ENCODE measurements around the gene RNASE13. TPM values are rescaled to one million over a fixed set of nuclear protein-coding genes. Genes with fewer than 3 reads are reported as not detected.
A peak's percentile ranks its signal among the peaks of the same experiment; 100 is the strongest.

Gene RNASE13
- total and polyA plus RNA-seq, 9 donors = 0.14 to 0.16 TPM; not detected in 7

- DNase-seq = no peak
- 87% methylated on average over 8 of the region's 9 CpGs for WGBS (ENCODE audit: insufficient coverage)
- H3K36me3 ChIP-seq (ENCODE audit: control insufficient read depth, insufficient read depth, low read length) = peaks cover 67% of the 10 kb centered on the region
- peaks cover 40% of the 10 kb centered on the region for H3K4me1 ChIP-seq (ENCODE audit: control insufficient read depth, insufficient read depth, low read length)
- H3K27me3 ChIP-seq (ENCODE audit: control insufficient read depth, insufficient read depth, low read length) = no peaks in the 10 kb centered on the region
- H3K9me3 ChIP-seq (replicated peaks; ENCODE audit: control insufficient read depth, low read depth, low read length) = no peaks in the 10 kb centered on the region
- no peak overlapping the region for H3K4me3 ChIP-seq (ENCODE audit: low read length)
- H3K27ac ChIP-seq (ENCODE audit: low read length) = no peak overlapping the region
Measured at GRCh38 chr14:21073921-21074320, 39.3 kb upstream of the RNASE13 start.

GRCh38 chr14:21072781-21073339 lies 38.3 kb upstream of the RNASE13 start:
- no peaks in the 10 kb centered on the region for H3K27me3 ChIP-seq (ENCODE audit: control insufficient read depth, insufficient read depth, low read length)
- WGBS (ENCODE audit: insufficient coverage) = 86% methylated on average over 7 of the region's 9 CpGs
- H3K4me1 ChIP-seq (ENCODE audit: control insufficient read depth, insufficient read depth, low read length) = peaks cover 47% of the 10 kb centered on the region
- no peaks in the 10 kb centered on the region for H3K9me3 ChIP-seq (replicated peaks; ENCODE audit: control insufficient read depth, low read depth, low read length)
- no peak overlapping the region for H3K4me3 ChIP-seq (ENCODE audit: low read length)
- no peak for DNase-seq
- peaks cover 57% of the 10 kb centered on the region for H3K36me3 ChIP-seq (ENCODE audit: control insufficient read depth, insufficient read depth, low read length)
- peak overlapping the region; percentile 92 for H3K27ac ChIP-seq (ENCODE audit: low read length)

- no peaks in the 10 kb centered on the region for H3K9me3 ChIP-seq (replicated peaks; ENCODE audit: control insufficient read depth, low read depth, low read length)
- peaks cover 47% of the 10 kb centered on the region for H3K4me1 ChIP-seq (ENCODE audit: control insufficient read depth, insufficient read depth, low read length)
- no peaks in the 10 kb centered on the region for H3K27me3 ChIP-seq (ENCODE audit: control insufficient read depth, insufficient read depth, low read length)
- H3K27ac ChIP-seq (ENCODE audit: low read length) = peak overlapping the region; percentile 92
- 0% methylated on average over 1 of the region's 4 CpGs for WGBS (ENCODE audit: insufficient coverage)
- DNase-seq = peak; percentile 88
- peak overlapping the region; percentile 84 for H3K4me3 ChIP-seq (ENCODE audit: low read length)
- peaks cover 48% of the 10 kb centered on the region for H3K36me3 ChIP-seq (ENCODE audit: control insufficient read depth, insufficient read depth, low read length)
Measured at GRCh38 chr14:21072031-21072473, 37.4 kb upstream of the RNASE13 start.

GRCh38 chr14:21071225-21072030 lies 36.8 kb upstream of the RNASE13 start:
- Histone ChIP-seq H3K4me1 (ENCODE audit: control insufficient read depth, insufficient read depth, low read length) (peaks cover 47% of the 10 kb centered on the region), H3K9me3 (replicated peaks; ENCODE audit: control insufficient read depth, low read depth, low read length) (no peaks in the 10 kb centered on the region), H3K36me3 (ENCODE audit: control insufficient read depth, insufficient read depth, low read length) (peaks cover 42% of the 10 kb centered on the region), H3K27ac (ENCODE audit: low read length) (peak overlapping the region; percentile 92), H3K4me3 (ENCODE audit: low read length) (peak overlapping the region; percentile 84), H3K27me3 (ENCODE audit: control insufficient read depth, insufficient read depth, low read length) (no peaks in the 10 kb centered on the region)
- peak; percentile 99 for DNase-seq
- under 1% methylated on average over 27 of the region's 37 CpGs for WGBS (ENCODE audit: insufficient coverage)

- H3K27me3 ChIP-seq (ENCODE audit: control insufficient read depth, insufficient read depth, low read length) = no peaks in the 10 kb centered on the region
- WGBS (ENCODE audit: insufficient coverage) = 1% methylated on average over 23 of the region's 23 CpGs
- DNase-seq = peak; percentile 78
Measured at GRCh38 chr14:21070610-21071224, 36.1 kb upstream of the RNASE13 start.

GRCh38 chr14:21070083-21070609 lies 35.5 kb upstream of the RNASE13 start, which contains the start of gene ARHGEF40:
TSS of gene ARHGEF40 (plus strand) at chr14:21070304. CDS start at chr14:21070397, 93 bp downstream.
- H3K9me3 ChIP-seq (replicated peaks; ENCODE audit: control insufficient read depth, low read depth, low read length) = no peaks in the 10 kb centered on the region
- H3K27me3 ChIP-seq (ENCODE audit: control insufficient read depth, insufficient read depth, low read length) = no peaks in the 10 kb centered on the region
- peaks cover 47% of the 10 kb centered on the region for H3K4me1 ChIP-seq (ENCODE audit: control insufficient read depth, insufficient read depth, low read length)
- H3K27ac ChIP-seq (ENCODE audit: low read length) = peak within 1 kb of the TSS; percentile 97
- peak; percentile 90 for DNase-seq
- H3K36me3 ChIP-seq (ENCODE audit: control insufficient read depth, insufficient read depth, low read length) = peaks cover 29% of the 10 kb centered on the region
- under 1% methylated on average over 61 of the region's 63 CpGs for WGBS (ENCODE audit: insufficient coverage)
- H3K4me3 ChIP-seq (ENCODE audit: low read length) = peak within 1 kb of the TSS; percentile 84

More at GRCh38 chr14:21070610-21071224, 36.1 kb upstream of the RNASE13 start:
- Histone ChIP-seq H3K4me1 (ENCODE audit: control insufficient read depth, insufficient read depth, low read length) (peaks cover 47% of the 10 kb centered on the region), H3K9me3 (replicated peaks; ENCODE audit: control insufficient read depth, low read depth, low read length) (no peaks in the 10 kb centered on the region), H3K4me3 (ENCODE audit: low read length) (peak overlapping the region; percentile 84), H3K36me3 (ENCODE audit: control insufficient read depth, insufficient read depth, low read length) (peaks cover 35% of the 10 kb centered on the region), H3K27ac (ENCODE audit: low read length) (peak overlapping the region; percentile 92)

GRCh38 chr14:21069388-21070082 lies 34.9 kb upstream of the RNASE13 start:
- Histone ChIP-seq H3K9me3 (replicated peaks; ENCODE audit: control insufficient read depth, low read depth, low read length) (no peaks in the 10 kb centered on the region), H3K27me3 (ENCODE audit: control insufficient read depth, insufficient read depth, low read length) (no peaks in the 10 kb centered on the region), H3K36me3 (ENCODE audit: control insufficient read depth, insufficient read depth, low read length) (peaks cover 23% of the 10 kb centered on the region), H3K27ac (ENCODE audit: low read length) (peak overlapping the region; percentile 97), H3K4me1 (ENCODE audit: control insufficient read depth, insufficient read depth, low read length) (peaks cover 47% of the 10 kb centered on the region), H3K4me3 (ENCODE audit: low read length) (peak overlapping the region; percentile 77)
- 0% methylated on average over 29 of the region's 40 CpGs for WGBS (ENCODE audit: insufficient coverage)
- peak; percentile 92 for DNase-seq

- under 1% methylated on average over 25 of the region's 45 CpGs for WGBS (ENCODE audit: insufficient coverage)
Measured at GRCh38 chr14:21068521-21069387, 34.1 kb upstream of the RNASE13 start.

GRCh38 chr14:21066882-21067502 lies 32.4 kb upstream of the RNASE13 start:
- WGBS (ENCODE audit: insufficient coverage) = 93% methylated on average over 2 of the region's 7 CpGs
- Histone ChIP-seq H3K36me3 (ENCODE audit: control insufficient read depth, insufficient read depth, low read length) (no peaks in the 10 kb centered on the region), H3K27ac (ENCODE audit: low read length) (no peak overlapping the region), H3K9me3 (replicated peaks; ENCODE audit: control insufficient read depth, low read depth, low read length) (no peaks in the 10 kb centered on the region), H3K4me3 (ENCODE audit: low read length) (no peak overlapping the region), H3K4me1 (ENCODE audit: control insufficient read depth, insufficient read depth, low read length) (peaks cover 31% of the 10 kb centered on the region), H3K27me3 (ENCODE audit: control insufficient read depth, insufficient read depth, low read length) (no peaks in the 10 kb centered on the region)
- no peak for DNase-seq

More at GRCh38 chr14:21068521-21069387, 34.1 kb upstream of the RNASE13 start:
- DNase-seq = peak; percentile 86
- no peaks in the 10 kb centered on the region for H3K27me3 ChIP-seq (ENCODE audit: control insufficient read depth, insufficient read depth, low read length)
- peak overlapping the region; percentile 97 for H3K27ac ChIP-seq (ENCODE audit: low read length)
- peaks cover 43% of the 10 kb centered on the region for H3K4me1 ChIP-seq (ENCODE audit: control insufficient read depth, insufficient read depth, low read length)
- H3K36me3 ChIP-seq (ENCODE audit: control insufficient read depth, insufficient read depth, low read length) = peaks cover 15% of the 10 kb centered on the region
- H3K9me3 ChIP-seq (replicated peaks; ENCODE audit: control insufficient read depth, low read depth, low read length) = no peaks in the 10 kb centered on the region
- H3K4me3 ChIP-seq (ENCODE audit: low read length) = peak overlapping the region; percentile 77

Data from muscle of leg (tissue), 11 donors.